ENCODE data around the gene ABL2. TPM values are rescaled to one million over a fixed set of nuclear protein-coding genes. Genes with fewer than 3 reads are reported as not detected.

Gene ABL2
- total RNA-seq, 3 donors from 2014 or later = 14.8 to 22.2 (median 18.6) TPM

- Histone ChIP-seq H3K4me1 (ENCODE audit: low read depth) (no peaks in the 10 kb centered on the region), H3K9me3 (no peaks in the 10 kb centered on the region), H3K4me3 (no peak overlapping the region), H3K36me3 (ENCODE audit: low read depth) (no peaks in the 10 kb centered on the region)
- no peak for TF ChIP-seq CTCF (IDR thresholded peaks at IDR 0.05)
- intact Hi-C loops (cut with DNase I, micrococcal nuclease) = no loop called here
- DNase-seq = no peak
- ATAC-seq = no peak
Measured at GRCh38 chr1:179166663-179167417, 62.6 kb downstream of the ABL2 start.

GRCh38 chr1:179164494-179164893 lies 65.0 kb downstream of the ABL2 start:
- intact Hi-C loops (cut with DNase I, micrococcal nuclease) = no loop called here
- no peak for DNase-seq
- H3K9me3 ChIP-seq = no peaks in the 10 kb centered on the region

GRCh38 chr1:179156708-179157107 lies 72.8 kb downstream of the ABL2 start:
- DNase-seq = no peak
- Histone ChIP-seq H3K36me3 (ENCODE audit: low read depth) (no peaks in the 10 kb centered on the region), H3K9me3 (no peaks in the 10 kb centered on the region), H3K4me3 (no peak overlapping the region), H3K4me1 (ENCODE audit: low read depth) (peaks cover 5% of the 10 kb centered on the region)
- no peak for ATAC-seq
- intact Hi-C loops (cut with DNase I, micrococcal nuclease) = no loop called here
- TF ChIP-seq CTCF (IDR thresholded peaks at IDR 0.05) = no peak

More at GRCh38 chr1:179164494-179164893, 65.0 kb downstream of the ABL2 start:
- ATAC-seq = no peak
- H3K36me3 ChIP-seq (ENCODE audit: low read depth) = no peaks in the 10 kb centered on the region
- H3K4me1 ChIP-seq (ENCODE audit: low read depth) = no peaks in the 10 kb centered on the region
- TF ChIP-seq CTCF (IDR thresholded peaks at IDR 0.05) = no peak
- no peak overlapping the region for H3K4me3 ChIP-seq

- no peak for ATAC-seq
- intact Hi-C loops (cut with DNase I, micrococcal nuclease) = no loop called here
- Histone ChIP-seq H3K4me3 (no peak overlapping the region), H3K36me3 (ENCODE audit: low read depth) (no peaks in the 10 kb centered on the region), H3K9me3 (no peaks in the 10 kb centered on the region), H3K4me1 (ENCODE audit: low read depth) (peaks cover 5% of the 10 kb centered on the region)
- no peak for TF ChIP-seq CTCF (IDR thresholded peaks at IDR 0.05)
- DNase-seq = no peak
Measured at GRCh38 chr1:179156026-179156425, 73.5 kb downstream of the ABL2 start.

GRCh38 chr1:179155615-179156014 lies 73.9 kb downstream of the ABL2 start:
- Histone ChIP-seq H3K4me1 (ENCODE audit: low read depth) (peaks cover 5% of the 10 kb centered on the region), H3K9me3 (no peaks in the 10 kb centered on the region), H3K36me3 (ENCODE audit: low read depth) (no peaks in the 10 kb centered on the region), H3K4me3 (no peak overlapping the region)
- no peak for DNase-seq
- ATAC-seq = no peak
- intact Hi-C loops (cut with DNase I, micrococcal nuclease) = no loop called here
- TF ChIP-seq CTCF (IDR thresholded peaks at IDR 0.05) = no peak
